Epithelial cell of proximal tubule (primary cell): Measurements from ENCODE around the gene UBL4A. TPM values are rescaled to one million over a fixed set of nuclear protein-coding genes. Genes with fewer than 3 reads are reported as not detected.

Source experiments
- DNase-seq: peaks from one replicate; pipeline ENCODE4 v3.0.0-alpha.2; 2011; ENCODE audit warnings: low read depth
- H3K4me3 ChIP-seq: 2 replicates; pipeline ENCODE4 v1.5.1; 2011; ENCODE audit warnings: low read depth, mild to moderate bottlenecking, low read length
- total RNA-seq: library from RNA; depleted of rRNA; stranded (reverse); fragments of >200 nt; gene quantifications from 2 replicates; pipeline ENCODE4 v1.2.3, GENCODE V29; 2015
- TF ChIP-seq, protein P1 (sequence below): conservative IDR thresholded peaks from 2 replicates; pipeline ENCODE4 v1.5.1; 2012; ENCODE audit warnings: low read depth, mild to moderate bottlenecking, low read length

UBL4A gene
- total RNA-seq, 1 donor from 2014 or later, result 39.4 TPM

DNA sequence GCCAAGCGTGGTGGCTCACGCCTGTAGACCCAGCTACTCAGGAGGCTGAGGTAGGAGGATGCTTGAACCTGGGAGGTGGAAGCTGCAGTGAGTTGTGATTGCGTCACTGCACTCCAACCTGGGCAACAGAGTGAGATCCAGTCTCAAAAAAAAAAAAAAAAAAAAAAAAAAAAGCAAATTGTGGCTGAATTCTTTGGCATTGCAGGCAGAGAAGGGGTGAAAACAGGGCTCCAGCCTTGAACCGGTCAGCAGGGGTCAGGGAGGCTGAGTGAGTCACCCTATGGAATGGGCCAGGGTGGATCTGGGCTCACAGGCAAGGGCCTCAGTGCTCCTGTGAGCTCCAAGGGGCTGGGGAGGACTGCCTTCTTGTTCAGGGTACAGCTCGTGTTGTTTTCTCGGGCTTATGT is 42.8 kb upstream of the UBL4A start:
- TF ChIP-seq, protein P1, sequence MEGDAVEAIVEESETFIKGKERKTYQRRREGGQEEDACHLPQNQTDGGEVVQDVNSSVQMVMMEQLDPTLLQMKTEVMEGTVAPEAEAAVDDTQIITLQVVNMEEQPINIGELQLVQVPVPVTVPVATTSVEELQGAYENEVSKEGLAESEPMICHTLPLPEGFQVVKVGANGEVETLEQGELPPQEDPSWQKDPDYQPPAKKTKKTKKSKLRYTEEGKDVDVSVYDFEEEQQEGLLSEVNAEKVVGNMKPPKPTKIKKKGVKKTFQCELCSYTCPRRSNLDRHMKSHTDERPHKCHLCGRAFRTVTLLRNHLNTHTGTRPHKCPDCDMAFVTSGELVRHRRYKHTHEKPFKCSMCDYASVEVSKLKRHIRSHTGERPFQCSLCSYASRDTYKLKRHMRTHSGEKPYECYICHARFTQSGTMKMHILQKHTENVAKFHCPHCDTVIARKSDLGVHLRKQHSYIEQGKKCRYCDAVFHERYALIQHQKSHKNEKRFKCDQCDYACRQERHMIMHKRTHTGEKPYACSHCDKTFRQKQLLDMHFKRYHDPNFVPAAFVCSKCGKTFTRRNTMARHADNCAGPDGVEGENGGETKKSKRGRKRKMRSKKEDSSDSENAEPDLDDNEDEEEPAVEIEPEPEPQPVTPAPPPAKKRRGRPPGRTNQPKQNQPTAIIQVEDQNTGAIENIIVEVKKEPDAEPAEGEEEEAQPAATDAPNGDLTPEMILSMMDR, result no peak
- no peak for DNase-seq
- no peak overlapping the region for H3K4me3 ChIP-seq

DNA sequence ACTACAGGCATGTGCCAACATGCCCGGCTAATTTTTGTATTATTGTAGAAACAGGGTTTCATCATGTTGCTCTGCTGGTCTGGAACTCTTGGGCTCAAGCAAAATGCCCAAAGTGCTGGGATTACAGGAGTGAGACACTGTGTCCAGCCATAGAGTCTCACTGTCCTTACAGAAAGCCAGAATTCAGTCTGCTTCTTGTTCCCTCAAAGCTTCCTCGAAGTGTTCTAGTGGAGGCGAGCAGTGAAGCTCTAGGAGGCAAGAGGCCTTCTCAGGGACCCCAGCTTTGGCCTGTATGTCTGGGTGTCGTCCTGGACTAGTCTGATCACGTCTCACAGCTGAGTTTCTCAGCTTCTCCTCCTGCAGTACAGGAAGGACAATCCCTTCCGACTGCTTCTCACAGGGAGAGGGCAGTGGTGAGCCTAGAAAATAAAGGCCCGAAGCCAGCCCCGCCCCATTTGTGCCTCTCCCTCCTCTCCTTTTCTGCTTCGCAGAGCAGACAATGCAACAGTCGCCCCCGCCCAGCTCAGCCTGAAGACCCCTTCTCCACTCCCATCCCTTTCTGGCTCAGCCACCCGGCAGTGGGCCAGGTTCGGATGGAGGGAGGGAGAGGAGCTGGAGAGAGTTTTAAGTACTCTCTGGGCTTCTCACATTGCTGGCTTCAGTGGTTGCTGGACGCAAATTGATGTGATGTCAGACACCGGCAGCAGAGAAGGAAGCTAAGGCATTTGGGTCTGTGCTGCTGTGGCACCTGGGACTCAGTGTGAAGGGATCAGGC is 40.7 kb upstream of the UBL4A start:
- TF ChIP-seq, protein P1, result peak; percentile 55
- no peak for DNase-seq
- peak overlapping the region; percentile 38 for H3K4me3 ChIP-seq

DNA sequence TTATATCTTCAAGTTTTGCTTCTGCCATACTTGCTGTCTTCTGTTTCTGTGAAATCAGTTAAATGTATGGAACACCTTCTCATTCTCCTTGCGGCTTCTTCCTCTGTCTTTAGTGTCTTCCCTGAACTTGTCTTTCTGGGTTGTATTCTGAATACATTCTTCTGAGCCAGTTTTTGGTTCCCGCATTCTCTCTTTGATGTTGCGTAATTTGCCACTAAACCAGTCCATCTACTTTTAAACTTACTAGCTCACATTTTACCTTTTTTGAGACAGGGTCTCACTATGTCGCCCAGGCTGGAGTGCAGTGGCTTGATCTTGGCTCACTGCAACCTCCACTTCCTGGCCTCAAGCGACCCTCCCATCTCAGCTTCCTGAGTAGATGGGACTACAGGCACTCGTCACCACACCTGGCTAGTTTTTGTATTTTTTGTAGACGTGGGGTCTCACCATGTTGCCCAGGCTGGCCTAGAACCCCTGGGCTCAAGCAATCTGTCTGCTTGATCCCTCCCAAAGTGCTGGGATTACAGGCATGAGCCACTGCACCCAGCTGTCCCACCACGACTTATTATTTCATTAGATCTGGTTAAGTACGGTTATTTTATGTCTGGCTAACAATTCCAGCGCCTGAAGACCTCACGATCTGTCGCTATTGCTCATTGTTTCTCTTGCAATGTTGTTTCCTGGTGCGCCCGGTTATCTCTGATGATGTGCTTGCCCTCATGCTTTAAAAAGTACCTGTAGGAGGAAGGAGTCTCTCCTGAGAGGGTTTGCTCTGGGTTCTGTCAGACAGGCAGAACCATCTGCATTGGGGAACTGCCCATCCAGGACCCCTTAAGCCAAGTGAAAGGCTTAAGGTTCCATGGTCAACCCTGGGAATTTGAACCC is 39.4 kb upstream of the UBL4A start:
- TF ChIP-seq, protein P1, result no peak

DNA sequence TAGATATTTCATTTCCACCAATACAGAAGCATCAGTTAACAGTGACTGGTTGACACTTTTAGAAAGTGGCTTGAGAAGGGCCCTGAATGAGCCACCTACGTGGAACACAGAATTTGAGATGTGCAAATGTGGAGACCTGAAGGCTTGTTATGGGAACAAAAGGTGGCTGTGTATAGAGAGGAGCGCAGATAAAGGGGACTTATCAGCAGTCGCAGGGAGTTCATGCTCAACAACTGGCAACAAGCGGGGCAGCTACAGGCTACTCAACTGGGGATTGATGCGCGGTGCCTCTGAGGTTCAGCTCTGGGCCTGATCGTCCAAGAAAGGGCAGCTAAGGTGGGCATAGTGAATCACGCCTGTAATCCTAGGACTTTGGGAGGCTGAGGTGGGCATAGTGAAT is 33.0 kb upstream of the UBL4A start:
- TF ChIP-seq, protein P1, result no peak

More for the DNA sequence above, 39.4 kb upstream of the UBL4A start:
- H3K4me3 ChIP-seq, result no peak overlapping the region
- DNase-seq, result no peak

DNA sequence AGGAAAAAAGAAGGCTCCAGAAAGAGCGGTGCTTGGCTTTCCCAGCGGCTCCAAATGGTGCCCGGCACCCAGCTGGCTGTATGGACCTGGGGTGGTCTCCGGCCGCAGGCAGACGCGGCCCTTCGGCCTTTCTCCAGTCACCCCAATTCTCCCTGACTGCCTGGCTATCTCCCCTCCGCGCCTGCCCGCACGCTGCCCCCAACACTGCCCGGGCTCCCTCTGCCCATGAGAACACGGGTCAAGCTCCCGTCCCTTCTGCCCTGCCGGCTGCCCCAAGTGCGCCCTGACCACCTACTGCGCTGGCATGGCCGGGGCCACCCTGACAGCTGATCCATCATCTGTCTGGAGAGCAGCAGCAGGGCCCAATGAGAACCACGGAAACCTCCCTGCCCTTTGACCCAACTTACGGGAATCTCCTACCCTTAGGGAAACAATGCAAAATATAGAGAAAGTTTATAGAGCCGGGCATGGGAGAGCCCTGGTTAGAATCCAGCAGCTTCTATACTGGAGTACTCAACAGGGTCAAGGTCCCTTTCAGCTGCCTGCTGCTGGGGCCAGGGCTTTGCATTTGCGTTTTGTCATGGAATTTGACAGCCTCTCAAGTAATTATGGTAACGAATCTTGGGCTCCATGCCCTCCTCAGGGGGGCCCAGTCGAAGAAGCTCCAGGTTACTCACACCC is 30.8 kb upstream of the UBL4A start:
- H3K4me3 ChIP-seq, result peak overlapping the region; percentile 62
- TF ChIP-seq, protein P1, result no peak
- DNase-seq, result no peak

More for the DNA sequence above, 33.0 kb upstream of the UBL4A start:
- no peak for DNase-seq
- H3K4me3 ChIP-seq, result no peak overlapping the region

DNA sequence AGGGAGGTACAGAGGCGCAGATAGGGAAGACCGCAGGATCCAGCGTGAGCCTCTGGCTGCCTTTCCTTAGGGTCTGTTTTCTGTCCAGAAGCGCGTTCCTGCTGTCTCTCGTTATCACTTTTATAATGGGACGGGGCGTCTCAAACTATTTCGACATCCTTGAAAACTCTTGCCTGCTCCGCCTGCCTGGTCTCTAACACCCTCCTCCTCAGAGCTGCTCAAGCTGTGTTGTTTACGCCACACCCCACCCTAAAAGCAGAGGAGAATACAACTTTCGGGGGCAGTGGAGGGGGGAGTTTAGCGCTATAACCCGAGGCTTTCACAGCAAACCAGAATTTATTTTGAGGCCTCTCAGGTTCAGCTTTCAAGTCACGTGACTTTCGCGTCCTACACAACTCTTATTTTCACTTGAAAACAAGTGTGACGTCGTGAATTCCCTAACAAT is 30.3 kb upstream of the UBL4A start:
- no peak for DNase-seq
- peak overlapping the region; percentile 62 for H3K4me3 ChIP-seq
- TF ChIP-seq, protein P1, result no peak
